H9 (cell line): ENCODE measurements around the gene CADM1. TPM values are rescaled to one million over a fixed set of nuclear protein-coding genes. Genes with fewer than 3 reads are reported as not detected.

Experiments used
- DNase-seq: peaks from one replicate; pipeline ENCODE4 v3.0.0-alpha.2; 2017
- H2AFZ ChIP-seq: one replicate; pipeline ENCODE4 v1.6.1; 2013; ENCODE audit warnings: mild to moderate bottlenecking, low read length, control low read depth, moderate library complexity
- H2AK5ac ChIP-seq: 2 replicates; pipeline ENCODE4 v1.6.1; 2013; ENCODE audit warnings: low read length, control low read depth, mixed read lengths; ENCODE audit not compliant: insufficient read length
- H2BK120ac ChIP-seq: one replicate; pipeline ENCODE4 v1.6.1; 2013; ENCODE audit warnings: low read depth, mild to moderate bottlenecking, low read length, control low read depth, inconsistent platforms; ENCODE audit not compliant: poor library complexity, severe bottlenecking
- H2BK12ac ChIP-seq: 2 replicates; pipeline ENCODE4 v1.6.1; 2013; ENCODE audit warnings: low read length, control low read depth, mixed read lengths, low read depth; ENCODE audit not compliant: insufficient read length
- H2BK15ac ChIP-seq: 2 replicates; pipeline ENCODE4 v1.6.1; 2013; ENCODE audit warnings: low read depth, low read length, control low read depth
- H2BK20ac ChIP-seq: one replicate; pipeline ENCODE4 v1.6.1; 2013; ENCODE audit warnings: low read depth, mild to moderate bottlenecking, low read length, control low read depth, inconsistent platforms; ENCODE audit not compliant: poor library complexity, severe bottlenecking
- H2BK5ac ChIP-seq: 2 replicates; pipeline ENCODE4 v1.6.1; 2013; ENCODE audit warnings: low read length, control low read depth, mixed read lengths; ENCODE audit not compliant: insufficient read length
- H3K14ac ChIP-seq: 2 replicates; pipeline ENCODE4 v1.6.1; 2013; ENCODE audit warnings: low read length, control low read depth; ENCODE audit not compliant: insufficient read depth
- H3K18ac ChIP-seq: 2 replicates; pipeline ENCODE4 v1.6.1; 2013; ENCODE audit warnings: low read depth, mild to moderate bottlenecking, mixed read lengths, low read length, control low read depth; ENCODE audit not compliant: insufficient read length
- H3K23ac ChIP-seq: 2 replicates; pipeline ENCODE4 v1.6.1; 2013; ENCODE audit warnings: low read length, control low read depth, mixed read lengths, low read depth; ENCODE audit not compliant: insufficient read length
- H3K23me2 ChIP-seq: 2 replicates; pipeline ENCODE4 v1.6.1; 2013; ENCODE audit warnings: low read depth, mild to moderate bottlenecking, mixed read lengths, low read length, control low read depth; ENCODE audit not compliant: insufficient read length, poor library complexity, severe bottlenecking
- H3K27ac ChIP-seq: 2 replicates; pipeline ENCODE4 v1.5.1; 2013; ENCODE audit warnings: low read length, control low read depth, mixed read lengths, low read depth; ENCODE audit not compliant: insufficient read length
- H3K27me3 ChIP-seq: 2 replicates; pipeline ENCODE4 v1.6.1; 2013; ENCODE audit warnings: low read length, control low read depth, inconsistent platforms; ENCODE audit not compliant: insufficient read depth
- H3K4ac ChIP-seq: 2 replicates; pipeline ENCODE4 v1.6.1; 2013; ENCODE audit warnings: low read depth, mild to moderate bottlenecking, control low read depth, inconsistent platforms, low read length, moderate library complexity
- H3K4me1 ChIP-seq: 2 replicates; pipeline ENCODE4 v1.6.1; 2013; ENCODE audit warnings: low read length, control low read depth, inconsistent platforms; ENCODE audit not compliant: insufficient read depth
- H3K4me2 ChIP-seq: 2 replicates; pipeline ENCODE4 v1.6.1; 2013; ENCODE audit warnings: low read length, control low read depth, mixed read lengths; ENCODE audit not compliant: insufficient read length, insufficient read depth
- H3K56ac ChIP-seq: 2 replicates; pipeline ENCODE4 v1.6.1; 2013; ENCODE audit warnings: low read depth, mild to moderate bottlenecking, mixed read lengths, low read length, control low read depth; ENCODE audit not compliant: insufficient read length
- H3K79me1 ChIP-seq: 2 replicates; pipeline ENCODE4 v1.6.1; 2013; ENCODE audit warnings: low read depth, mild to moderate bottlenecking, moderate library complexity, low read length, control low read depth, inconsistent platforms; ENCODE audit not compliant: insufficient read depth, poor library complexity, severe bottlenecking
- H3K79me2 ChIP-seq: 2 replicates; pipeline ENCODE4 v1.6.1; 2013; ENCODE audit warnings: low read length, control low read depth, inconsistent platforms; ENCODE audit not compliant: insufficient read depth
- H3K9ac ChIP-seq: 2 replicates; pipeline ENCODE4 v1.6.1; 2013; ENCODE audit warnings: low read length, control low read depth, mixed read lengths; ENCODE audit not compliant: insufficient read length; ENCODE audit errors: extremely low read depth
- H3K9me3 ChIP-seq: one replicate; pipeline ENCODE4 v1.6.1; 2013; ENCODE audit warnings: low read depth, low read length, inconsistent platforms; ENCODE audit not compliant: control insufficient read depth
- H3T11ph ChIP-seq: one replicate; pipeline ENCODE4 v1.6.1; 2013; ENCODE audit warnings: mild to moderate bottlenecking, low read length, control low read depth, inconsistent platforms
- H4K20me1 ChIP-seq: one replicate; pipeline ENCODE4 v1.6.1; 2013; ENCODE audit not compliant: control insufficient read depth, insufficient read length, insufficient read depth
- H4K5ac ChIP-seq: 2 replicates; pipeline ENCODE4 v1.6.1; 2013; ENCODE audit warnings: low read depth, mild to moderate bottlenecking, mixed read lengths, low read length, control low read depth; ENCODE audit not compliant: insufficient read length
- H4K8ac ChIP-seq: replicated peaks from 2 replicates; pipeline ENCODE4 v1.6.1; 2013; ENCODE audit warnings: low read length, control low read depth, mixed read lengths, low read depth; ENCODE audit not compliant: insufficient read length
- H4K91ac ChIP-seq: 2 replicates; pipeline ENCODE4 v1.6.1; 2013; ENCODE audit warnings: low read depth, mild to moderate bottlenecking, moderate library complexity, mixed read lengths, low read length, control low read depth; ENCODE audit not compliant: insufficient read length
- H3K27ac Mint-ChIP-seq, 3 experiments: 2 replicates in 2 of 3; 3 replicates in 1 of 3; pipeline ENCODE4 v1.8.0; 2020 to 2021; ENCODE audit warnings: mixed read lengths in 3 of 3, mild to moderate bottlenecking in 1 of 3, moderate library complexity in 1 of 3
- H3K27me3 Mint-ChIP-seq: 2 replicates; pipeline ENCODE4 v1.8.0; 2021; ENCODE audit warnings: low read depth, mild to moderate bottlenecking, moderate library complexity, mixed read lengths
- H3K36me3 Mint-ChIP-seq, 3 experiments: 2 replicates in 2 of 3; 3 replicates in 1 of 3; pipeline ENCODE4 v1.8.0; 2020 to 2021; ENCODE audit warnings: low read depth in 3 of 3, mixed read lengths in 3 of 3; ENCODE audit not compliant: insufficient read depth in 1 of 3
- H3K4me1 Mint-ChIP-seq, 2 experiments: 2 replicates each; pipeline ENCODE4 v1.8.0; 2020; ENCODE audit warnings: mixed read lengths in 2 of 2
- H3K4me3 Mint-ChIP-seq, 2 experiments: 2 replicates in 1 of 2; 3 replicates in 1 of 2; pipeline ENCODE4 v1.8.0; 2020 to 2021; ENCODE audit warnings: mild to moderate bottlenecking in 2 of 2, mixed read lengths in 2 of 2, moderate library complexity in 1 of 2
- H3K9me3 Mint-ChIP-seq, 2 experiments: 2 replicates in 1 of 2; 3 replicates in 1 of 2; pipeline ENCODE4 v1.8.0; 2020; ENCODE audit warnings: mild to moderate bottlenecking in 2 of 2, mixed read lengths in 2 of 2, moderate library complexity in 1 of 2
- WGBS: extraction: QIAGEN DNeasy Blood & Tissue Kit; methylation state at CpG from one replicate; pipeline ENCODE4 v1.1.7; 2013; ENCODE audit warnings: missing lambda C conversion rate, low lambda C conversion rate, mixed read lengths; ENCODE audit not compliant: insufficient read length; ENCODE audit errors: extremely low coverage; 5-methylcytosine and 5-hydroxymethylcytosine counted together
- total RNA-seq: library from RNA; stranded (reverse); gene quantifications from 2 replicates; pipeline ENCODE4 v1.2.1, GENCODE V29; 2021
- TF ChIP-seq, protein P1 (sequence below): fragments of 200-600 bp; sonication (generic); conservative IDR thresholded peaks from 3 replicates; pipeline ENCODE4 v1.8.0; 2021; ENCODE audit warnings: antibody characterized with exemption, mild to moderate bottlenecking

The CADM1 gene
- total RNA-seq, 1 experiment from 2014 or later: 11.9 TPM

- H3K9ac ChIP-seq: no peak overlapping the region
- H3K36me3 Mint-ChIP-seq: no peaks in the 10 kb centered on the region
- peaks cover 16 to 26% of the 10 kb centered on the region in 2 experiments for H3K4me1 Mint-ChIP-seq
- H3K23ac ChIP-seq: no peak overlapping the region
- H2AK5ac ChIP-seq: no peak overlapping the region
- H3K27me3 ChIP-seq: no peaks in the 10 kb centered on the region
- H3K56ac ChIP-seq: no peak overlapping the region
- H3K23me2 ChIP-seq: no peaks in the 10 kb centered on the region
- no peak overlapping the region for H3K27ac ChIP-seq
- H3K27me3 Mint-ChIP-seq: peaks cover 2% of the 10 kb centered on the region; the same call in 1 of the 2 replicates
- no peak overlapping the region; a peak in 1 of 7 replicates for H3K27ac Mint-ChIP-seq
- H3K9me3 ChIP-seq: no peaks in the 10 kb centered on the region
- no peak overlapping the region for H2BK15ac ChIP-seq
- H4K20me1 ChIP-seq: no peaks in the 10 kb centered on the region
- no peak overlapping the region for H3K4me3 Mint-ChIP-seq
- no peak overlapping the region for H3K4ac ChIP-seq
- no peaks in the 10 kb centered on the region for H3K79me1 ChIP-seq
- H2BK20ac ChIP-seq: no peak overlapping the region
- no peak overlapping the region for H3K4me2 ChIP-seq
- no peak overlapping the region for H2BK12ac ChIP-seq
- H4K91ac ChIP-seq: no peak overlapping the region
- no peak overlapping the region for H4K8ac ChIP-seq
- H2BK5ac ChIP-seq: no peak overlapping the region
- TF ChIP-seq, protein P1, sequence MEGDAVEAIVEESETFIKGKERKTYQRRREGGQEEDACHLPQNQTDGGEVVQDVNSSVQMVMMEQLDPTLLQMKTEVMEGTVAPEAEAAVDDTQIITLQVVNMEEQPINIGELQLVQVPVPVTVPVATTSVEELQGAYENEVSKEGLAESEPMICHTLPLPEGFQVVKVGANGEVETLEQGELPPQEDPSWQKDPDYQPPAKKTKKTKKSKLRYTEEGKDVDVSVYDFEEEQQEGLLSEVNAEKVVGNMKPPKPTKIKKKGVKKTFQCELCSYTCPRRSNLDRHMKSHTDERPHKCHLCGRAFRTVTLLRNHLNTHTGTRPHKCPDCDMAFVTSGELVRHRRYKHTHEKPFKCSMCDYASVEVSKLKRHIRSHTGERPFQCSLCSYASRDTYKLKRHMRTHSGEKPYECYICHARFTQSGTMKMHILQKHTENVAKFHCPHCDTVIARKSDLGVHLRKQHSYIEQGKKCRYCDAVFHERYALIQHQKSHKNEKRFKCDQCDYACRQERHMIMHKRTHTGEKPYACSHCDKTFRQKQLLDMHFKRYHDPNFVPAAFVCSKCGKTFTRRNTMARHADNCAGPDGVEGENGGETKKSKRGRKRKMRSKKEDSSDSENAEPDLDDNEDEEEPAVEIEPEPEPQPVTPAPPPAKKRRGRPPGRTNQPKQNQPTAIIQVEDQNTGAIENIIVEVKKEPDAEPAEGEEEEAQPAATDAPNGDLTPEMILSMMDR: no peak
- no peaks in the 10 kb centered on the region for H3K79me2 ChIP-seq
- no CpG with 5 or more reads among the region's 5 CpGs for WGBS
- DNase-seq: no peak
- H3K18ac ChIP-seq: no peak overlapping the region
- no peak overlapping the region for H2BK120ac ChIP-seq
- H3T11ph ChIP-seq: no peak overlapping the region
- no peaks in the 10 kb centered on the region for H3K4me1 ChIP-seq
- H4K5ac ChIP-seq: no peak overlapping the region
- no peak overlapping the region for H3K14ac ChIP-seq
- no peak overlapping the region for H2AFZ ChIP-seq
- H3K9me3 Mint-ChIP-seq: no peaks in the 10 kb centered on the region
Observed at GRCh38 chr11:115194802-115195110, 309.5 kb downstream of the CADM1 start.
